ENCODE data around the gene SLC50A1. TPM values are rescaled to one million over a fixed set of nuclear protein-coding genes. Genes with fewer than 3 reads are reported as not detected.

Gene SLC50A1, protein sequence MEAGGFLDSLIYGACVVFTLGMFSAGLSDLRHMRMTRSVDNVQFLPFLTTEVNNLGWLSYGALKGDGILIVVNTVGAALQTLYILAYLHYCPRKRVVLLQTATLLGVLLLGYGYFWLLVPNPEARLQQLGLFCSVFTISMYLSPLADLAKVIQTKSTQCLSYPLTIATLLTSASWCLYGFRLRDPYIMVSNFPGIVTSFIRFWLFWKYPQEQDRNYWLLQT
- total RNA-seq, result 39.2 and 53.4 TPM in 2 replicates

DNA sequence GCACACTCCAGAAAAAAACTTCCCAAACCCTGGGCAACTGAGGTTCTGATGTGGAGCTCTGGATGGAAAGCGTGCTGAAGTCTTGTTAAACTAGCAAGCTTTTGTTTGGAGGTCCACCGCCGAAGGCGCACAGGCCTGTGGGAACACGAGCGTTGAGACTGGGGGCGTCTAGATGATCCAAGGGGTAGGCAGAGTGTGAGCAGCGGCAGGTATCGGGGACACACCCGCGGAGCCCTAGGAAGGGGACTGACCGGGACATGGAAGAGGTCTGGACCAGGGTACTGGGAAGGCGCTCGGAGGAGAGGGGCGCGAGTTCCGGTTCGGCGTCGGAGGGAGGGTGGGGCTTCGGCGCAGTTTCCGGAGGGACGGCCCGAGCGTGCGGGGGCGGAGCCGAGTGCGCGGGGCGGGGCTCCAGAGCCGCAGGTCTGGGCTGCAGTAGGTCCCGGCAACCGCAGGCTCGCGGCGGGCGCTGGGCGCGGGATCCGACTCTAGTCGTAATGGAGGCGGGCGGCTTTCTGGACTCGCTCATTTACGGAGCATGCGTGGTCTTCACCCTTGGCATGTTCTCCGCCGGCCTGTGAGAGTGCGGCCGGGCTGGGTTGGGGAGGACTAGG is at the start of gene SLC50A1:
Gene SLC50A1 (plus strand): TSS at position 438 of the 614 bp plus-strand sequence. CDS start 60 bp downstream, at position 498.

DNA sequence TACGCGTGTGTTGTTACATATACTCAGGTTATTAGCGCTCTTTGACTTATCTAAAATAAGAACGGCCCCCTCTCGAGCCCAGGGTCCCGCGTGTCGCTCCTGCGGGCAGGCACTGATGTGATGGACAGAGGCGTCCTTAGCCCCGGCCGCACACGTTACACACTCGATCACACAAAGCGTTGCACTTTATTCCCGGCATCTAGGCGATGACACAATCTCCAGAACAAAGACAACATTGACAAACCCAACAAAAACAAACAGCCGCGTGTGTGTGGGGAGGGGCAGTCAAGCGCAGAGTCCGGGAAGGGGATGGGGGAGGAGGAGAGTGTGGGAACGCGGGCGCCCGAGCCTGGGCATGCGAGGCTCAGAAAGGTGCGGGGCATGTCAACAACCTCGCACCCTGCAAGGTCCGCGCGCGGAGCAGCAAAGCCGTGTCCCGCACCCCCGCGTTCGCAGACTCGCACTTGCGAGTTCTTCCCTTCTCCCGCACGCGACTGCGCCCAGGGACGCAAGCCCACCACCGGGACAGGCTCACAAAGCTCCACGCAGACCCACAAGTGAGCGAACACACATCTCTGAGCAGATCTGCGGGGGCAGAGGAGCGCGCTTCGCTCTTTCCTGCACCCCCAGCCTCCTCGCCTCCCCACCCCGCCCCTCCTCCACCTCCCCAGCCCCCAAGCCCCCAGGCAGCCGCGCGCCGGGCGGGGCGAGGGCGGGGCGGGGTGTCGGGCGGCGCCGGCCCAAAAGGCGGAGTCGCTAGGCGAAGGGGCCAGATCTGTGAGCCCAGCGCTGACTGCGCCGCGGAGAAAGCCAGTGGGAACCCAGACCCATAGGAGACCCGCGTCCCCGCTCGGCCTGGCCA is 8.3 kb upstream of the SLC50A1 start, which contains the start of gene EFNA1:
Gene EFNA1 (plus strand): TSS at position 772 of the 862 bp plus-strand sequence. CDS start 102 bp downstream, outside the sequence.

DNA sequence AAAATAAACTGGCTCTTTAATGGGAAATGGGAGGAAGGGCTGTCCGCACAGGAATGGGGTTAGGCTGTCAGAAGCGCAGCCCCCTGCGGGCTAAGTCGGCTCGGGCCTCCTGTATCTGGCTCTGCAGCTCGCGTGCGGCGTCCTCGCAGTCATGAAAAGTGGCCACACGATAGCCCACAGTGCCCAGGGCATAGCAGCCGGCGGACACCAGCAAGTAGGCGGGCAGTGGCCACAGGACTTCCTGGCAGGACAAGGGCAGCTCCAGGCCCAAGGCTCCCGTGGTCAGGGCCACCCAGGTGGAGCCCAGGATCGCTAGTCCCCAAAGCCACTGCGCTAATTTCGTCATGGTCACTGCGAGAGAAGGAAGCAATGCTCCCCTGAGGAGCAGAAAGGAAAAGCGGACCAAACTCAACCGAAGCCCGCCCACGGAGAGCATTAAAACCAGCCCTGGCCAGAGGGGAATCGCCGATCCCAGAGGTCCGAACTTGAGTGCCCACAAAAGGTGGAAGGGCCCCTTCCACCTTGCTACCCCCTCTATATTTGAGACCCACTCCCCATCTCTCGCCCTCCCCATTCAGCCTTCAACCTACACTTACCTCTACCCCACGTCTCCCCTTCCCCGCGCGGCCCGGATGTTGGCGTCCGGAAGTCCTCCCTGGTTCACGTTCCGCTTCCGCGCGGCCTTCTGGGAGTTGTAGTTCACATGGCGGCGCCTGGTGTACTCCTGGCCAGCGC is 4.4 kb downstream of the SLC50A1 start, which contains the start of gene DPM3:
Gene DPM3 (minus strand): TSS at position 637 of the 735 bp plus-strand sequence. CDS start 291 bp downstream, at position 346.

DNA sequence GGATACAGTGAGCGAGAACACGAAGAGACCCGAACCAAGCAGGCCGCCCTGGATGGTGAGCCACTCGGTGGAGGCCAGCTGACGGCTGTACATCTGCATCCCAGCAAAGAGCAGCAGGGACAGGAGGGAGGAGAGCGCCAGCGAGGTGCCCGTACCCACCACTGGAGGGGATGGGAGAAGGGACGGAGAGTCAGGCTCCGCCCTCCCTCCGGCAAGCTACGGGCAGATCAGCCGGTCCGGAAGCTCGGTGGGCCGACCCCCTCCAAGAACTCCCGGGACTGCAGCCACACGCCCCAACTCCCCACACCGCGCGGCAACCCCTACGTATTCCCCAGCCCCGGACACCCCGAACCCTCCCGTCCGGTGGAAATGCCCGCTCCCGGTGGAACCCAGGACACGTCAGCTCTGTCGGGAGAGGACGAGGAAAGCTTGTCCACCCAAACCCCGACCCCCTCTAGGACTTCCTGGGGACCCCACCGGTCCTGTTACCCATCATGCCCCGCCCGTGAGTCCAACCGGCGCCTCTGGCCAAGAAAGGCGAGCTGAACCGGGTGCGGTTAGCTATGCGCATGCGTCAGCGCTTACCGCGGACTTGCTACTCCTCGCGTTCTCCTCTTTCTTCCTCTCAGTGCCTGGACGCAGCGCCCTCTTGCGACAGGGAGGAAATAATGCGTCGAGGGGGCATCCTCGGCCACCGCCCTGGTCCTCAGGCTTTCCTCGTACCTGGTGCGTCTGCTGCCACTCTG is 37.3 kb downstream of the SLC50A1 start, which contains the start of gene KRTCAP2:
Gene KRTCAP2 (minus strand): TSS at position 573 of the 746 bp plus-strand sequence. CDS start 80 bp downstream, at position 493.

DNA sequence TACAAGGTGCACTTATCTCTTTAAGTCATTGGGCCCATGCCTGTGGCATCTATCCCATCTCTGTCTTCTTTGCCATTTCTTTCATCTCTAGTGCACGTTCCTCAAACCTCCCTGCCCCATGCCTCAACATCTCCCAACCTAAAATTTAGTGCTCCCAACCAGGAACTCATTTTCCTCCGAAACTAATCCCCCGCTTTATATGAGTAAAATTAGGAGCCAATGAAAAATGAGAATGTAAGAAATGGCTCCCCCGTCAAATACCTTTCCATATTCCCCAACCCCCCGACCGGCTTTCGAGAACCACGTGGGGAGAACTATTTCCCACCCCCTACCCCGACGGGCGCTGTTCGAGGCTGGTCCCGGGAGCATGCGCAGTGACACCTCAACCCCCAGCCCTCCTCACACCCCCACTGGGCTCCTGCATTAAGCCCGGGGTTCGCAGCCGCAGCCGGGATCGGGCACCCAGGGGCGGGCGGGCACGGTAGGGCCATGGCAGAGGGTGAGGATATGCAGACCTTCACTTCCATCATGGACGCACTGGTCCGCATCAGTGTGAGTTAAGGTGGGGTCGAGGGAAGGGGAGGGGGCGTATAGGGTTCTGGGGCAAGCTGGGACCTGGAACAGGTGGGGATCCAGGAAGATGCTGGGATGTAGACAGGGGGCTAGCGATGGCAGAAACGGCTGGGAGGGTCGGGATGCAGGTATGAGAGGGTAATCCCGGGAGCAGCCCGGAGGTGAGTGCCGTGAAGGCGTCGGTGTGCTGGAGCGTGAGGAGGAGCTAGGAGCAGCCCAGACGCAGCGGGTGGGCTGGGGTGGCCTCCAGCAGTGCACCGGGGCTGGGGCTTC is 38.0 kb downstream of the SLC50A1 start, which contains the start of gene TRIM46:
Gene TRIM46 (plus strand): TSS at position 372 of the 846 bp plus-strand sequence. CDS start 118 bp downstream, at position 490.

Other genes starting within 250 kb of the SLC50A1 start
- 9.2 and 11.4 TPM in 2 replicates for gene PMVK, start 199.1 kb upstream of the SLC50A1 start, total RNA-seq
- gene PBXIP1, start 179.8 kb upstream of the SLC50A1 start, total RNA-seq, result 42.1 and 48.9 TPM in 2 replicates
- 16.8 and 19.2 TPM in 2 replicates for gene PYGO2, start 174.1 kb upstream of the SLC50A1 start, total RNA-seq
- gene SHC1, start 165.1 kb upstream of the SLC50A1 start, total RNA-seq, result 192 and 203 TPM in 2 replicates
- 222 and 236 TPM in 2 replicates for gene CKS1B, start 161.2 kb upstream of the SLC50A1 start, total RNA-seq
- gene FLAD1, start 152.5 kb upstream of the SLC50A1 start, total RNA-seq, result 35.3 and 41.8 TPM in 2 replicates
- gene LENEP, start 142.3 kb upstream of the SLC50A1 start, total RNA-seq, result not detected in 2 replicates
- 13.1 and 14.5 TPM in 2 replicates for gene ZBTB7B, start 133.1 kb upstream of the SLC50A1 start, total RNA-seq
- under 0.01 and 0.17 TPM in 2 replicates for gene DCST2, start 102.1 kb upstream of the SLC50A1 start, total RNA-seq
- not detected in 2 replicates for gene DCST1, start 102.0 kb upstream of the SLC50A1 start, total RNA-seq
- 82.9 and 84.4 TPM in 2 replicates for gene ADAM15, start 84.5 kb upstream of the SLC50A1 start, total RNA-seq
- gene EFNA4, start 72.1 kb upstream of the SLC50A1 start, total RNA-seq, result 7.7 and 8.3 TPM in 2 replicates
- gene EFNA3, start 57.0 kb upstream of the SLC50A1 start, total RNA-seq, result 0.67 and 1.2 TPM in 2 replicates
- gene EFNA1, start 8.0 kb upstream of the SLC50A1 start, total RNA-seq, result 0.50 and 0.89 TPM in 2 replicates
- 100 and 114 TPM in 2 replicates for gene DPM3, start 4.7 kb downstream of the SLC50A1 start, total RNA-seq
- 207 and 218 TPM in 2 replicates for gene KRTCAP2, start 37.5 kb downstream of the SLC50A1 start, total RNA-seq
- 5.2 and 5.4 TPM in 2 replicates for gene TRIM46, start 38.0 kb downstream of the SLC50A1 start, total RNA-seq
- 10.1 and 11.9 TPM in 2 replicates for gene THBS3, start 72.0 kb downstream of the SLC50A1 start, total RNA-seq
- 94.7 and 107 TPM in 2 replicates for gene MTX1, start 72.8 kb downstream of the SLC50A1 start, total RNA-seq
- gene ENTREP3, start 119.6 kb downstream of the SLC50A1 start, total RNA-seq, result 27.8 and 27.9 TPM in 2 replicates
- 93.3 and 125 TPM in 2 replicates for gene SCAMP3, start 126.5 kb downstream of the SLC50A1 start, total RNA-seq
- 19.3 and 22.4 TPM in 2 replicates for gene CLK2, start 137.7 kb downstream of the SLC50A1 start, total RNA-seq
- gene HCN3, start 141.6 kb downstream of the SLC50A1 start, total RNA-seq, result 0.30 and 0.67 TPM in 2 replicates
- gene PKLR, start 165.6 kb downstream of the SLC50A1 start, total RNA-seq, result not detected in 2 replicates
- gene FDPS, start 173.0 kb downstream of the SLC50A1 start, total RNA-seq, result 901 and 953 TPM in 2 replicates
- 32.4 and 36.3 TPM in 2 replicates for gene RUSC1, start 185.0 kb downstream of the SLC50A1 start, total RNA-seq

Data from bronchus fibroblast of lung (primary cell).